HG03135 (cell line): Measurements from ENCODE around the gene HPGDS.

Source experiments
- ATAC-seq: cut with Tn5 transposase; IDR thresholded peaks from one replicate; pipeline ENCODE4 v1.9.1; 2021; ENCODE audit warnings: mild to moderate bottlenecking, moderate library complexity; ENCODE audit not compliant: unreplicated experiment

HPGDS gene

DNA sequence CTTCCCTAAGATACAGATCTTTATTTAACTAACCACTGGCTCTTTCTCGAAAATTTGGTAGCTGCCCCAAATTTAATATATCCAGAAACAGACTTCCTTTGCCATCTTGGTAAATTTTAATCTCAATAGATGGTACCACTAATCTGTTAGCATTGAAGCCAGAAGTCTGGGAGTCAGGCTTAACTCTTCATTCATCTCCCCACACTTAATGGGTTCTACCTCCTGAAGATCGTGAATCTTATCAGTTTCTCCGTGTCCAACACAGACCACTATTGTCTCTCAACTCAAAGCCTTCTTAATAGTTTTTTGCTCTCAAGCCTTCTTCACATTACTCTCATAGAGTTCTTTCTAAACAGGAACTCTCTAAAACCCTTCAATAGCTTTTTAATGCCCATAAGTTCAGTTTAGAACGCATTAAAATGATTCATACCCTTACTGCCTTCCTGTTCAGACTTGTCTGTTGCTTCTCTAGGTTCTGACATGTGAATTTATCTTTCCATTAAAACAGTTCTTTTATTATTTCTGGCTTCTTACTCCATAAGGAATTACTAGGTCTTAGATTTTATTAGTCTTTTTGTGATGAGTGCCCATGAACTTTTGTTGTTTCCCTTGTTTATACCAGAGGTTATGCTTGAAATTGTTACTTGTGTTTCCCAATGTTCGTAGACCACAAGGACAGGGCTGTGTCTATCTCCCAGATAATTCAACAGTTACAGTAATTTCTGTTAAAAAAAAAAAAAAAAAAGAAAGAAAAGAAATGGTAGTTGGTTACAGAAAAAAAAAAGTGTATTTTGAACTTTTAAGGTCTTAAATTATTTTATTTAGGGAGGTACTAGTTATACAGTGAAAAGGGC, 80.2 kb downstream of the HPGDS start:
- ATAC-seq, result no peak

DNA sequence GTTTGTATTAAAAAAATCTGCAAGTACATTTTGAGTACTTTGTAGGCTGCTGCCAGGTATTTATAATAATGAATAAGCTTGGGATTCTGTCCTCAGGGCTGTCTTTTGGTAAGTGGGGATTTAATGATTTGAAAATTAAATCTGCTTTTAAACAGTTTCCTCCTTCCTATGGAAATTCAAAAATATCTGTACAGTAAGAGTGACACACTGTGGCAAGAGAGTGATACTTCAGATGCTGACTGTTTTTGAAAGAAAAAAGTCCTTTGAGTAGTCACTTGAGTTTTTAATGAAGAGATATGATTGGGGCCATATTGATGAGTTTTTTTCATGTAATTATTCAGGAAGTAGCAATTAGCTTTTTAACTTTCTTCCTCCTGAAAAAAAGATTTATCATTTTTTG, 85.8 kb downstream of the HPGDS start:
- ATAC-seq, result no peak

DNA sequence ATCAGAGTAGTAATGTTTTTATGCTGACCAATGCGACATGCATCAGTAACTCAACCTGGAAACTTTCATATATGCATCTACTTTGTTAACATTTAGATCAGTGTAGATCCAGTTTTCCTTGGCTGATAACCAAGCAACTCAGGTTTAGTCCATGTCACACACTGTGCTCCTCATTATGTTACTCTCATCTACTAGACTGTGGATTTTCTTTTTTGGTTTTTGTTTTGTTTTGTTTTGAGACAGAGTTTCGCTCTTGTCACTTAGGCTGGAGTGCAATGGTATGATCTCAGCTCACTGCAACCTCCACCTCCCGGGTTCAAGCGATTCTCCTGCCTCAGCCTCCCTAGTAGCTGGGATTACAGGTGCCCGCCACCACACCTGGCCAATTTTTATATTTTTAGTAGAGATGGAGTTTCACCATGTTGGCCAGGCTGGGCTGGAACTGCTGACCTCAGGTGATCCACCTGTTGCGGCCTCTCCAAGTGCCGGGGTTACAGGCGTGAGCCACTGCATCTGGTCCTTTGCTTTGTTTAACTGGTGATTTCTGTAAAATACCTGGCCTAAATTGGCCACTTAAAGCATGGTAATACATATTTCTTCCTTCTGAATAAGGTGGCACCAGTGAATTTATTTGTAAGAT, 86.4 kb downstream of the HPGDS start:
- ATAC-seq, result no peak

DNA sequence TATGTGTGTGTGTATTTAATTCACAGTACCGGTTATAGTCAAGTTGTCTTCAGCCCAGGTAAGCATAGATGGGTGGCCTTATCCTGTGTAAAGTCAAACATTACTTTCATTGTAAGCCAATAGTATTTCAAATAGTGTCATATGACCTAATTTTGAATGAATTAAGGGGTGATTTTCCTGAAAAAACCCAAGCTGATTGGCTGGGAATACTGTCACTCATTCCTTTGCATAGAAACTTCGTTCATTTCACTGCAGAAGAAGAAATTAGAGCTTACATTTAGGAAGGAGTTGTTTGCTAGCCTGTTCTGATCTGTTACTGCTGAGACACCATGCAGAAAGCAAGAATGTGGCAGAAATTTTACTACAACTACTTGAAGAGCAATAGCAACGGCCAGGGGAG, 89.6 kb downstream of the HPGDS start:
- ATAC-seq, result no peak

DNA sequence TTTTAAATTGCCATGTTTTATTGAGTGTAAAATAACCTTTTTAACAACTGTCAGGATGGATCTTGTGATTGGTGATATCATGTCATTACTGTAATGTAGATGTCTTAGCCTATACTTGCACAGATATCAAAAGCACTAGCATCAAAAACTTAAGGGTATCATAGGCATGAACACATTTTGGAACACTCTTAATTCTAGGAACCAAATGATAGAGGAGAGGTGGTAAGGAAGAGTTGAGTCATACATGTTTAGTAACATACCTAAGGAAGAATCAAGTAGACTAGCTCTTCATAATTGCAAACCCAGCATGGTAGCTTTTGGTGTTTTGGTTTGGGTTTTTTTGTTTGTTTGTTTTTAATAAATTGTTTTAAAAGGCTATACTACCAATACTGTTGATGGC, 91.5 kb downstream of the HPGDS start:
- no peak for ATAC-seq
